LNCaP clone FGC (cell line): ENCODE data around the gene ANXA11.
"Not testable (repeated sequence)": the region's sequence is repeated elsewhere in the genome, so short reads cannot be mapped to it uniquely, and the experiment has no call there.

Experiments used
- DNase-seq: peaks from one replicate; pipeline ENCODE4 v3.0.0-alpha.2; 2011; ENCODE audit warnings: low read depth
- H3K4me3 ChIP-seq: 2 replicates; pipeline ENCODE4 v1.5.1; 2011; ENCODE audit warnings: mild to moderate bottlenecking, low read depth, low read length, control low read depth
- CTCF ChIP-seq: IDR thresholded peaks from 2 replicates; pipeline ENCODE4 v1.5.1; 2012; ENCODE audit warnings: mild to moderate bottlenecking; ENCODE audit not compliant: control insufficient read depth, insufficient read depth; ENCODE audit errors: extremely low read depth

Gene ANXA11

GRCh38 chr10:80141696-80142460 is 63.5 kb downstream of the ANXA11 start:
- DNase-seq: no peak
- no peak for TF ChIP-seq CTCF
- no peak overlapping the region for H3K4me3 ChIP-seq

GRCh38 chr10:80140251-80140650 is 65.1 kb downstream of the ANXA11 start:
- TF ChIP-seq CTCF: no peak
- H3K4me3 ChIP-seq: no peak overlapping the region
- DNase-seq: no peak

- DNase-seq: no peak
- H3K4me3 ChIP-seq: no peak overlapping the region
- no peak for TF ChIP-seq CTCF
Observed at GRCh38 chr10:80139265-80139664, 66.1 kb downstream of the ANXA11 start.

- no peak for TF ChIP-seq CTCF
- no peak for DNase-seq
- H3K4me3 ChIP-seq: no peak overlapping the region
Observed at GRCh38 chr10:80137920-80138319, 67.4 kb downstream of the ANXA11 start.

- DNase-seq: no peak
- TF ChIP-seq CTCF: no peak
- H3K4me3 ChIP-seq: no peak overlapping the region
Observed at GRCh38 chr10:80137031-80137862, 68.1 kb downstream of the ANXA11 start.

- H3K4me3 ChIP-seq: no peak overlapping the region
- no peak for TF ChIP-seq CTCF
- DNase-seq: no peak
Observed at GRCh38 chr10:80136134-80136571, 69.2 kb downstream of the ANXA11 start.

- H3K4me3 ChIP-seq, DNase-seq: not testable (repeated sequence)
Observed at GRCh38 chr10:80133687-80134086, 71.7 kb downstream of the ANXA11 start.
